SU-DHL-6 (cell line): ENCODE data around the gene SEMA4D.

Source experiments
- CTCF ChIP-seq: fragments of 200-600 bp; sonication (generic); IDR thresholded peaks from one replicate; pipeline ENCODE4 v1.5.1; 2017; ENCODE audit warnings: antibody characterized with exemption, mild to moderate bottlenecking, low read length, moderate library complexity; ENCODE audit not compliant: insufficient read depth, poor library complexity, severe bottlenecking
- EZH2phosphoT487 ChIP-seq: fragments of 200-600 bp; sonication (generic), shearing (Covaris generic); conservative IDR thresholded peaks from 2 replicates; pipeline ENCODE4 v1.6.1; 2018; ENCODE audit warnings: mild to moderate bottlenecking, antibody characterized with exemption, low read length, moderate library complexity, mixed read lengths

- TF ChIP-seq CTCF (no peak), EZH2phosphoT487 (no peak)
Observed at GRCh38 chr9:89531766-89532165, 33.9 kb upstream of the SEMA4D start.
